ENCODE data around the gene MYO10.
A peak's percentile ranks its signal among the peaks of the same experiment; 100 is the strongest.
"Not testable (repeated sequence)": the region's sequence is repeated elsewhere in the genome, so short reads cannot be mapped to it uniquely, and the experiment has no call there.

Gene MYO10

DNA sequence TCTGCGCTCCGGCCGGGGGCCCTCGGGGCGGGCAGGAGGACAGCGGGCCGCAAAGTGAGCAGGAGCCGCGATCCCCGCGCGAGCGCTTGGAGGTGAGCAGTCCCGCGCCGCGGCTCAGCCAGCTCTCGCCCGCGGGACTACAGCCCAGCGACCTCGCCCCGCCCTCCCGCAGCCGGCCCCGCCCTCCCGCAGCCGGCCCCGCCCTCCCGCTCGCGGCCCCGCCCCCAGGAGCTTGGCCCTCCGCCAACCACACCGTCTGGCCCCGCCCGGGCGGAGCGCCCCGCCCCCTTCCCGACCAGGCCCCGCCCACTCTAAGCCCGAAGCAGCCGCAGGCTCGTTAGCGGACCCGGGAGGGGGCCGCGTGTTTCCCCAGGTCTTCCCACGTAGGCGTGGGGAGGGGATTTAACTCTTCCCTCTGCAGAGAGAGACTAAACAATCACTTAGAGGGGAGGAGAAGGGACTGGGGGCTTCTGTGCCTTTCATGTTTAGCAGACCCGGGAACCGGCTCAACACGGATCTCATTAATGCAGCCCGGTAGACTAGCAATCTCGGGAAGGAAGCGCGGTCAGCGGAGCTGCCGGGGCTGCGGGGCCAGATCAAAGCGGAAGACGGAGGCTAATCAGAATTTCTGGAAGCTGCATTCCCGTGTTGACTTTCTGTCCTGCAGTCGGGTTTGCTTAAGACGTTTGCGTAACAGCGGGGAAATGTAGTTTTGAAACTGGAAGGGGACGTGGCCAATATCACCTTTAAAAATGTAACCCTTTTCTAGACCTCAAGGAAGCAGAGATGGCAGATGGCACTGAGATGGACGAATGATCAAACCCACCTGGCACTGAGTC is at the start of gene MYO10:
MYO10 (minus strand) TSS at position 139 of the 839 bp plus-strand sequence. CDS start 480 bp downstream, outside the sequence.
- peak within 1 kb of the TSS; percentile 84 for H3K4me3 ChIP-seq (ENCODE audit: low read depth, low read length)
- DNase-seq (ENCODE audit: low read depth), result peak; percentile 48

DNA sequence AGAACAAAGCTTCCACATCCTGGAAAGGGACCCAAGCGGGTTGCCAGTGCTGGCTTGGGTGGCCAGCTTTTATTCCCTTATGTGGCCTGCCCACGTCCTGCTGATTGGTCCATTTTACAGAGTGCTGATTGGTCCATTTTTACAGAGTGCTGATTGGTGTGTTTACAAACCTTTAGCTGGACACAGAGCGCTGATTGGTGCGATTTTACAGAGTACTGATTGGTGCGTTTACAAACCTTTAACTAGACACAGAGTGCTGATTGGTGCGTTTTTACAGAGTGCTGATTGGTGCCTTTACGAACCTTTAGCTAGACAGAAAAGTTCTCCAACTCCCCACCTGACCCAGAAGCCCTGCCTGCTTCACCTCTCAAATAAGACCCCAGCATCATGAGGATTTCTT is 49.2 kb upstream of the MYO10 start:
- H3K4me3 ChIP-seq (ENCODE audit: low read depth, low read length); DNase-seq (ENCODE audit: low read depth): not testable (repeated sequence)

DNA sequence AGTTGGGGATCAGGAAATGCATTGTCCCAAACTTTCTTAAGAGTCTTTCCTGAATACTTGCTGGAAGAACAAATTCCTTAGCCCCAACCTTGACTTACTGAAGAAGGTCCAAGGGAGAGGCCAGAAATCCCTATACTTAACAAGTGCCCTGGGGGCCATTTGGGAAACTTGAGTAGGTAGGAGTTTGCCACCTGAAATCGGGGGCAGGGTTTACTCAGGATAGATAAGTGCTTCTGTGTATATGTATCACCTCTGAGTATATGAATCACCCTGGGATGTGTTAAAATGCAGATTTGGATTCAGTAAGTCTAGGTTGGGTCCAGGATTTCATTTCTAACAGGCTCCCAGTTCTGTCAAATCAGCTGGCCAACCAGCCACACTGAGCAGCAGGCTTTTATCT is 47.9 kb upstream of the MYO10 start:
- no peak overlapping the region for H3K4me3 ChIP-seq (ENCODE audit: low read depth, low read length)
- DNase-seq (ENCODE audit: low read depth), result no peak

DNA sequence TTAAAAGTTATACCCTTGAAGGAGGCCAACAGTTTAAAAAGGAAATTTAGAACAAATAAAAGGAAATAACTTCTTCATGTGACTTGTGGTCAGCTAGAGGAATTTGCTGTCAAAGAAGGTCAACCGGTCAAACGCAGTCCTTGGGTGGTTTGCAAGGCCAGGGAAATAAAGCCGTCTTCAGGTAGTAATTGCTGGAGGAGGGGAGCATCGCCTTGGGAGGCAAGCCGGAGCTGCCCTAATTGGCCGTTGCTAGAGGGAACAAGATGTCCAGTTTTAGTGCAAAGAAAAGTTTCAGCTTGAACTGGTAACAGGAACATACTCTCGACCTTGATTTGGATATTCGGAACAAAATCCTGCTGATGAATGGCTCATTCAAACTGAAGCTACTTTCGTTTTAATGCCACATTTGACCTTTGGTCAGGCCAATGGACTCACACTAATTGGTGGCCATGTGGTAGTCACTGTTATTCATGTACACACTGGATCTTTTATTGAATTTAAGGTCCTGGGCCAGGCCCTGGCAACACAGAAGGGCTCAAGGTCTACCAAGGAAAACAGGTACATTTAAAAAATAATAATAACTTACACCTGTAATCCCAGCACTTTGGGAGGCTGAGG is 47.0 kb upstream of the MYO10 start:
- H3K4me3 ChIP-seq (ENCODE audit: low read depth, low read length), result no peak overlapping the region
- DNase-seq (ENCODE audit: low read depth), result peak; percentile 41

DNA sequence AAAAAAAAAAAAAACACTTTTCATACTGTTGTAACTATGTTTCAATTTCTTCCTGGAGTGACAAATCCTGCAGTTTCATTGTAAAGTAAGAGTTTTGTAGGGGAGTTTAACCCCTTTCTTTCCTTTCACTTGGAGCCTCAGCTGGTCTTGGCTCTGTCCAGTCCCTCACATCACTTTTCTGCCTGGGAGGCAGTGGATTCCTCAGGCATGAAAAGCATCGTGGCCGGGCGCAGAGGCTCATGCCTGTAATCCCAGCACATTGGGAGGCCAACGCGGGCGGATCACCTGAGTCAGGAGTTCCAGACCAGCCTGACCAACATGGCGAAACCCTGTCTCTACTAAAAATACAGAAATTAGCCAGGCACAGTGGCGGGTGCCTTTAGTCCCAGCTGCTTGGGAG is 45.6 kb upstream of the MYO10 start:
- no peak for DNase-seq (ENCODE audit: low read depth)
- no peak overlapping the region for H3K4me3 ChIP-seq (ENCODE audit: low read depth, low read length)

DNA sequence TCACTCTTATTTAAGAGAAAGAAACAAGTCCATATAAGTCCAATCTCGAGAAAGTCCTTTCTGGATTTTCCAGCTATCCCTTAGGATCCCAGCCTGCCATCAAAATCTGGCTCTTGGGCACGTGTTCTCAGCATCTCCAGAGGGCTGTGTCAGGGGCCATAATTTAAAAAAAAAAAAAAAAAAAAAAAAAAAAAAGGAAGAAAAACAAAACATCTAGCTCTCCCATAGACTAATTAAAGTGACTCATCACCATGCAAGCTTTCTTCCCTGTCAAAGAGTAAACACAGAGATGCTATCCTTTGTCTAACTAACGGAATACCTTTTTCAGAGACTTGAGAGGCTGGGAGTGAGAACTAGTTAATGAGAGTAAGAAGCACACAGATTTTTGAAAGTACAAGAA is 44.9 kb upstream of the MYO10 start:
- DNase-seq (ENCODE audit: low read depth), result no peak
- H3K4me3 ChIP-seq (ENCODE audit: low read depth, low read length), result no peak overlapping the region

DNA sequence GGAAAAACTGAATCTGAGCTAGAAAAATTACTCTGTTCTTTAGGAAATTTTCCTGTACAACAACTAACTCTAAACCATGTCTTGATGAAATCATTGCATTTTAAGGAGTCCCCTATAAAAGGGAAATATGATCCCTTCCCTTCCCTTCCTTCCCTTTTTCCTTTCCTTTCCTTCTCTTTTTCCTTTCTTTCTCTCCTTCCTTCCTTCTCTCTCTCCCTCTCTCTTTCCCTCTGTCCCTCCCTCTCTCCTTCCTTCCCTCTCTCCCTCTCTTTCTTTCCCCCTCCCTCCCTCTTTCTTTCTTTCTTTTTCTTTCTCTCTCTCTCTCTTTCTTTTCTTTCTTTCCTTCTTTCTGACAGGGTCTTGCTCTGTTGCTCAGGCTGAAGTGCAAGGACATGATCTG is 42.2 kb upstream of the MYO10 start:
- H3K4me3 ChIP-seq (ENCODE audit: low read depth, low read length), result no peak overlapping the region
- no peak for DNase-seq (ENCODE audit: low read depth)

DNA sequence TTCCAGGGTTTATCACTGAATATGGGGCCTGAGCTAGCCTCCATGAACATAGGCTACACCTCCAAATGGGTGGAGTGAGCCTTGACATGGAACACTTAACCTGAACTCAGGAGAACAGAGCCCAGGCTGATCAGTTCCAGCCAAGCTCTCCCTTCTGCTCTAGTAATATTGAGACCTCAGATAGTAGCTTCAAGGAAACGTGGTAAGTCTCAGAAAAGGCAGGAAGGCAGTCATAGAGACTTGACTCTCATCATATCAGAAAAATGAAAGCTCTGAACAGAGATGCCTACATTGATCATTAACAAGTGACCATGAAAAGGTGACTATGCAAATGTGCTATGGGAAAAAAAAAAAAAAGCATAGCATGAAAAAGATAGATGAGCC is 40.5 kb upstream of the MYO10 start:
- DNase-seq (ENCODE audit: low read depth), result no peak
- H3K4me3 ChIP-seq (ENCODE audit: low read depth, low read length), result no peak overlapping the region

DNA sequence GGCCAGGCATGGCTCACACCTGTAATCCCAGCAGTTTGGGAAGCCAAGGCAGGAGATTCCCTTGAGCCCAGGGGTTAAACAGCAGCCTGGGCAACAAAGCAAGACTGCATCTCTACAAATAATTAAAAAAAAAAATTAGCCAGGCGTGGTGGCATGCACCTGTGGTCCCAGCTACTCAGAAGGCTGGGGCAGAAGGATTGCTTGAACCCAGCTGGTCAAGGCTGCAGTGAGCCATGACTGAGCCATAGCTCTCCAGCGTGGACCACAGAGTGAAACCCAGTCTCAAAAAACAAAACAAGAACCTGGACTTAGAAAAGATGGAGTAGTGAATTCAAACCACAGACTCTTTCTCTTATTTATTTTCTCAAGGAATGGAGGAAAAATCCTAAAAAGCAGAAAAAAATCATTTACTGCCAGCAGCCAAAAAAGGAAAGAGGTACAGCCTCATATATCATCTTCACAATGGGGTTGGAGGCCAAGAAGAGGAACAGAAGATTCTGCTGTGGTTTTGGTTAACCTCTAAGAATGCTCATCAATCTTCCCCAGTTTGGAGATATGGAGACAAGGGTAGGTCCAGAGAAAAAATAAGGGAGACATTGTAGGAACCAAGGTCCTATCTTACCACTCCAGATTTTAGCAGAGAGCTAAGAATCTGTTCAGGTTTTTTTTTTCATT is 40.0 kb upstream of the MYO10 start:
- no peak overlapping the region for H3K4me3 ChIP-seq (ENCODE audit: low read depth, low read length)
- DNase-seq (ENCODE audit: low read depth), result no peak

DNA sequence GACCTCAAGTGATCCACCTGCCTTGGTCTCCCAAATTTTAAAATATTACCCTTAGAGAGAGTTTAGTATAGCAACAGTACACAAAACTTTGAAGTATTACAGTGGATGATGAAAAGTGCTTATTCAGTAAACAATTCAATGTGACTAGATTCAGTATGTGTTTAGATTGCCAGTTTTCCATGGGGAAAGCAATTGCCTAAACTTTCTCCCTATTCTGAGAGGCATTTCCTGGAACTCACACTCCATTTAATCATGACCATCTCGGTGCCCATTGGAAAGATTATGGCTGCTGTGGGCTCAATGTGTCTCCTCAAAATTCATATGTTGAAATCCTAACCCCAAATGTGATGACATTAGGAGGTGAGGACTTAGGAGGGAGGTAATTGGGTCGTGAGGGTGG is 38.9 kb upstream of the MYO10 start:
- no peak for DNase-seq (ENCODE audit: low read depth)
- no peak overlapping the region for H3K4me3 ChIP-seq (ENCODE audit: low read depth, low read length)

DNA sequence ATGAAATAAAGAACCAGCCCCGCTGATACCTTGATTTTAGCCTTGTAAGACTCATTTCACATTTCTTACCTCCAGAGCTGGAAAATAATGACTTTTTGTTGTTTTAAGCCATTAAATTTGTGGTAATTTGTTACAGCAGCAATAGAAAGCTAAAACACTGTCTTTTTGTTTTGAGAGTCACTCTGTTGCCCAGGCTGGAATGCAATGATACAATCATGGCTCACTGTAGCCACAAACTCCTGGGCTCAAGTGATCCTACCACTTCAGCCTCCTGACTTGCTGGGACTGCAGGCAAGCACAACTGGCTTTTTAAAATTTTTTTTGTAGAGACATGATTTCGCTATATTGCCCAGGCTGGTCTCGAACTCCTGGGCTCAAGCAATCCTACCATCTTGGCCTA is 34.7 kb upstream of the MYO10 start:
- no peak for DNase-seq (ENCODE audit: low read depth)
- H3K4me3 ChIP-seq (ENCODE audit: low read depth, low read length), result no peak overlapping the region

DNA sequence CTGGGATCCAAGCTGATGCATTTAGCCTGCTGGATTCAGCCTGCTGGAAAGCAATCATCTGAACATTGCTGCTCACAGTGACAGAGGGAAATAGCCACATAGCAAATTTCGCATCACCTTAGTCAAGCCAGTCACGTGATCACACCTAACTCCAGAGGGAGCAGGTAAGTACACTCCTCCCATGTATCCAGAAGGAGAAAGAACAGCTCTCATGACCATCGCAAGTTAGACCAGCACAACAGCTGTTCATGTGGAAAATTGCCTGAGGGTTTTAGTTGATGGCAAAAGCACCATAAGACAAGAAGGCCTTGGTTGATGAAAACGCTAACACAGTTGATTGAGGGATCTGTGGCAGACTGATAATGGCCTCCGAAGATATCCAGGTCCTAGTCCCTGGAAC is 34.2 kb upstream of the MYO10 start:
- no peak overlapping the region for H3K4me3 ChIP-seq (ENCODE audit: low read depth, low read length)
- DNase-seq (ENCODE audit: low read depth), result no peak

DNA sequence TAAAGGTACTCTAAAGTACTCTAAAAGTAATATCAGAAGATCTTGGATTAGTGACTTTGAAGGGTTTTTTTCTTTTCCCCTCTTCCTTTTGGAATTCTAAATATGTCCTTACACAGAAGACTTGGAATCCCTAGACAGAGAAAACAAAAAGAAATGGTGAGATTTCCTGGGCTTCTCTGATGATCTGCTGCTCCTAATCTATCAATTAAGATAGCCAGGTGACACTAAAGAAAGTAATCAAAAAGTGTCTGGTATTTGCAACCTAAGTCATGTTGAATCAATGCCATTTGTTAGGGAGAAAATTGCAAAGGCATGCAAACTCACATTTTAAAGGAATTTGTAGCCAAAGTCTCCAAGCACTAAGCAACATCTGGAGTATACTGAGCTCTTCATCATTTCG is 29.5 kb upstream of the MYO10 start:
- no peak for DNase-seq (ENCODE audit: low read depth)
- no peak overlapping the region for H3K4me3 ChIP-seq (ENCODE audit: low read depth, low read length)

DNA sequence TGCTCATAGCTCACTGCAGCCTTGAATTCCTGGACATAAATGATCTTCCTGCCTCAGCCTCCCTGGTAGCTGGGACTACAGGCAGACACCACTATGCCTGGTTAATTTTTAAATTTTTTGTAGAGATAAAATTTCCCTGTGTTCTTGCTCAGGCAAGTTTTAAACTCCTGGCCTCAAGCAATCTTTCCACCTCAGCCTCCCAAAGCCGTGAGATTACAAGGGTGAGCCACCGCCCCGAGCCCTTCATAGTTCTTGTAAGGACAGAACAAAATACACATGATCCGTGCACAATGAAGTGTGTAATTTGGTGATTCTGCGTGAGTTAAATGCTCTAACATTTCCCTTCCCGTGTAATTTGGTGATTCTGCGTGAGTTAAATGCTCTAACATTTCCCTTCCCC is 27.7 kb upstream of the MYO10 start:
- DNase-seq (ENCODE audit: low read depth), result no peak
- no peak overlapping the region for H3K4me3 ChIP-seq (ENCODE audit: low read depth, low read length)

DNA sequence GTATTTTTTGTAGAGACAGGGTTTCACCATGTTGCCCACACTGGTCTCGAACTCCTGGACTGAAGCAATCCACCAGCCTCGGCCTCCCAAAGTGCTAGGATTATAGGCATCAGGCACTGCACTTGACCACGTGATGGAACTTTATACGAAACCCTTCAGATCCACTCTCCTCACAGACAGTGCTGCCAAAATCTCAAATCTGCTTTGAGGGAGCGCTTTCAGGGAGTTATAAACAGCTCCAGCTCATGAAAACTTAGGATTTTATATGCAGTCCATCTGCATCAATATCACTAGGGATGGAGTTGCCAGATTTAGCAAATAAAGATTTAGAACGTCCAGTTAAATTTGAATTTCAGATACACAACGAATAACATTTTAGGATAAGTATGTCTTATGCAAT is 25.0 kb upstream of the MYO10 start:
- DNase-seq (ENCODE audit: low read depth), result no peak
- no peak overlapping the region for H3K4me3 ChIP-seq (ENCODE audit: low read depth, low read length)

DNA sequence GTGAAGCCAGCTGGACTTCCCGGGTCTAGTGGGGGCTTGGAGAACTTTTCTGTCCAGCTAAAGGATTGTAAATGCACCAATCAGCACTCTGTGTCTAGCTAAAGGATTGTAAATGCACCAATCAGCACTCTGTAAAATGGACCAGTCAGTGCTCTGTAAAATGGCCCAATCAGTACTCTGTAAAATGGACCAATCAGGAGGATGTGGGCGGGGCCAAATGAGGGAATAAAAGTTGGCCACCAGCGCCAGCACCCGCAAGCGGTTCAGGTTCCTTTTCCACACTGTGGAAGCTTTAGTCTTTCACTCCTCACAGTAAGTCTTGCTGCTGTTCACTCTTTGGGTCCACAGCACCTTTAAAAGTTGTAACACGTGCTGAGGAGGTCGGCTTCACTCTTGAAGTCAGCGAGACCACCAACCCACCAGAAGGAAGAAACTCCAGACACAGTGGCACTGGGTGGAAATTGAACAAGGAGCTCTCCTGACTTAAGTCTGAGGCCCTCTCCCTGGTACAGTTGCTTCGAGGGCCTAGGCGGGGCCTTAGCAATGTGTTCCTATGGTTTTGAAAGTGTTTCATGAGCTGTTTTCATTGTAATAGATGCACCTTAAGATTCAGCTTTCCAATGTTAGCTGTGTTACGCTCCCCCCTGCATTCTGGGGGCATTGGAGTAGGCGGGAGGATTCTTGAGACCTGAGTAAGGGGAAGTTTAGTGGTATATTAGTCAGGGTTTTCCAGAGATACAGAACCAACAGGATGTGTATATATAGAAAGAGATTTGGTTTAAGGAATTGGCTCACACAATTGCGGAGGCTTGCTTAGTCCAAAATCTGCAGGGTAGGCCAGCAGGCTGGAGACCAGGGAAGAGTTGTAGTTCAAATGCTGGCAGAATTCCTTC is 21.5 kb upstream of the MYO10 start:
- H3K4me3 ChIP-seq (ENCODE audit: low read depth, low read length), result no peak overlapping the region
- DNase-seq (ENCODE audit: low read depth), result peak; percentile 90

DNA sequence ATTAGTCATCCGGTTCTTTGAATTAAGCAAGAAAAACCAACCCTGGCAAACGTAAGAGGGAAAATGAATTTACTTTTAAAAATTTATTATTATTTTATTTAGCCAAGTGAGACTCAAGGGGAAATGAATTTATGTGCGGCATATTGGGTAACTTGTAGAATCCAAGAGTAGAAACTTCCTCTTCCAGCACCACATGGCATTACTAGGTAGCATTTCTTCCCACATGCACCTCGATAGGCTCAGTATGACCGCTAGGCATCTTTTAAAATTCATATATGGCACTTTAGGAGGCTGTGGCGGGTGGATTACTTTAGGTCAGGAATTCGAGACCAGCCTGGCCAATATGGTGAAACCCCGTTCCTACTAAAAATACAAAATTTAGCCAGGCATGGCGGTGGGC is 17.6 kb upstream of the MYO10 start:
- DNase-seq (ENCODE audit: low read depth), result no peak
- H3K4me3 ChIP-seq (ENCODE audit: low read depth, low read length), result no peak overlapping the region

DNA sequence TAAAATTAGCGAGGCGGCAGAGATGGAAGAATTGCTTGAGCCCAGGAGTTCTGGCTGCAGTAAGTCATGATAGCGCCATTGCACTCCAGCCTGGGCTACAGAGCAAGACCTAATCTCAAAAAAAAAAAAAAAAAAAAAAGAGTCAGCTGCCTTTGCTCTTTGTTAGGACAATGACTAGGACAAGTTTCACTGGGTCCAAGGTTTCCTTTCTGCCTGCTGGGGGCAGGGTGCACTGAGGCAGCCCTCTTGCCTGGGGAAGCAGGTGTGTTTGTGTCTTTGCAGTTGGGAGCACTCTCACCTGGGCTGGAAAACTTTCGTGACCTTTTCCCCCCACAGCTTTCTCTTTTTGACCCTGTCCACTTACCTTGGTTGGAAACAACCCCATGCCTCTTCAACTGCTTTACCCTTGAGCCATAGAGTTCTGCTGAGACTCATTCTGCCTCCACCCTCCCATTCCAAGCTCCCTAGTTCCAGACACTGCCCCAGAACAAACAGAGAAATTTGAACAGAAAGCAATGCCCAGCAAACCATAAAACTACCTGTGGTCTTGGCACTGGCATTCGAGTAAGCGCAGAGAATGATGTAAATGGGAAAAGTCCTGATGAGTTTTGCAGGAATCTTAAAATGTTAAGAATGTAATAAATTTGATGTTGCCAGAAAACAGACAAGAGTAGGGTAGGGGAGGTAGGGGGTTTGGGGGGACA is 17.0 kb upstream of the MYO10 start:
- no peak overlapping the region for H3K4me3 ChIP-seq (ENCODE audit: low read depth, low read length)
- DNase-seq (ENCODE audit: low read depth), result no peak

DNA sequence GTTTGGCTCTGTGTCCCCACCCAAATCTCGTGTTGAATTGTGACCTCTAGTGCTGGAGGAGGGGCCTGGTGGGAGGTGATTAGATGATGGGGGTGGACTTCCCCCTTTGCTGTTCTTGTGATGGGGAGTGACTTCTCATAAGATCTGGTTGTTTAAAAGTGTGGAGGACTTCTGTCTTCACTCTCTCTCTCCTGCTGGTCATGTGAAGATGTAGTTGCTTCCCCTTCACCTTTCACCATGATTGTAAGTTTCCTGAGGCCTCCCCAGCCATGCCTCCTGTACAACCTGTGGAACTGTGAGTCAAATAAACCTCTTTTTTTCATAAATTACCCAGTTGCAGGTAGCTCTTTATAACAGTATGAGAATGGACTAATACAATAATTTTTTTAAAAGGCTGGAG is 10.6 kb upstream of the MYO10 start:
- DNase-seq (ENCODE audit: low read depth), result no peak
- H3K4me3 ChIP-seq (ENCODE audit: low read depth, low read length), result no peak overlapping the region
